Kidney epithelial cell (primary cell): ENCODE results near the gene WASL. TPM values are rescaled to one million over a fixed set of nuclear protein-coding genes. Genes with fewer than 3 reads are reported as not detected.

Experiments used
- DNase-seq: peaks from one replicate; pipeline ENCODE4 v3.0.0-alpha.2; 2010; ENCODE audit warnings: low read depth
- H3K27me3 ChIP-seq: 2 replicates; pipeline ENCODE4 v1.6.0; 2011; ENCODE audit warnings: low read length; ENCODE audit not compliant: control insufficient read depth, insufficient read depth
- H3K36me3 ChIP-seq: 2 replicates; pipeline ENCODE4 v1.5.1; 2011; ENCODE audit warnings: low read length; ENCODE audit not compliant: control insufficient read depth, insufficient read depth
- H3K4me3 ChIP-seq: 2 replicates; pipeline ENCODE4 v1.5.1; 2011; ENCODE audit warnings: low read depth, mild to moderate bottlenecking, control low read depth, low read length
- total RNA-seq: library from RNA; depleted of rRNA; stranded (reverse); fragments of >200 nt; gene quantifications from 2 replicates; pipeline ENCODE4 v1.2.3, GENCODE V29; 2015
- TF ChIP-seq, protein P1 (sequence below): IDR thresholded peaks from 2 replicates; pipeline ENCODE4 v1.5.1; 2011; ENCODE audit warnings: mild to moderate bottlenecking, moderate library complexity, low read length, control low read depth, inconsistent platforms; ENCODE audit not compliant: insufficient read depth, poor library complexity, severe bottlenecking

The WASL gene
- total RNA-seq, 1 donor from 2014 or later: 31.6 TPM

DNA sequence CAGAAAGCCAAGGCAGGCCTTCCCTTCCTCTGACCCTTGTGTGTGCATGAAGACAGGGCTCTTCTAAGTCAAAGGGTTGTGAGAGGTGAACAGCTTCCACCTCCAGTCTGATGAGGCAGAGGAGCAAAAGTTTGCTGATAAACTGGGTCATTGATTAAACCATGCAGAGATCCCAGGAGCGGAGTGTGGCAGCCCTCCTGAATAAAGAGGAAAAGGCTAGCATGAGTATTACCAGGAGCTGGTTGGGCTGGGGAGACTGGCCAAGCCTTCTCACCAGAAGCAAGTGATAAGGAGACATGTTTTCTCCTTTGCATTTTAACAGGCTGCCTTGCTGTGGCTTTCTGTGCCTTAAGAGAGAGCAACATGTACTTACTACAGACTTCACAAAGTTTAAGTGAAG lies 82.9 kb downstream of the WASL start:
- no peaks in the 10 kb centered on the region for H3K27me3 ChIP-seq
- no peaks in the 10 kb centered on the region for H3K36me3 ChIP-seq
- TF ChIP-seq, protein P1, sequence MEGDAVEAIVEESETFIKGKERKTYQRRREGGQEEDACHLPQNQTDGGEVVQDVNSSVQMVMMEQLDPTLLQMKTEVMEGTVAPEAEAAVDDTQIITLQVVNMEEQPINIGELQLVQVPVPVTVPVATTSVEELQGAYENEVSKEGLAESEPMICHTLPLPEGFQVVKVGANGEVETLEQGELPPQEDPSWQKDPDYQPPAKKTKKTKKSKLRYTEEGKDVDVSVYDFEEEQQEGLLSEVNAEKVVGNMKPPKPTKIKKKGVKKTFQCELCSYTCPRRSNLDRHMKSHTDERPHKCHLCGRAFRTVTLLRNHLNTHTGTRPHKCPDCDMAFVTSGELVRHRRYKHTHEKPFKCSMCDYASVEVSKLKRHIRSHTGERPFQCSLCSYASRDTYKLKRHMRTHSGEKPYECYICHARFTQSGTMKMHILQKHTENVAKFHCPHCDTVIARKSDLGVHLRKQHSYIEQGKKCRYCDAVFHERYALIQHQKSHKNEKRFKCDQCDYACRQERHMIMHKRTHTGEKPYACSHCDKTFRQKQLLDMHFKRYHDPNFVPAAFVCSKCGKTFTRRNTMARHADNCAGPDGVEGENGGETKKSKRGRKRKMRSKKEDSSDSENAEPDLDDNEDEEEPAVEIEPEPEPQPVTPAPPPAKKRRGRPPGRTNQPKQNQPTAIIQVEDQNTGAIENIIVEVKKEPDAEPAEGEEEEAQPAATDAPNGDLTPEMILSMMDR: no peak
- DNase-seq: no peak
- H3K4me3 ChIP-seq: no peak overlapping the region

DNA sequence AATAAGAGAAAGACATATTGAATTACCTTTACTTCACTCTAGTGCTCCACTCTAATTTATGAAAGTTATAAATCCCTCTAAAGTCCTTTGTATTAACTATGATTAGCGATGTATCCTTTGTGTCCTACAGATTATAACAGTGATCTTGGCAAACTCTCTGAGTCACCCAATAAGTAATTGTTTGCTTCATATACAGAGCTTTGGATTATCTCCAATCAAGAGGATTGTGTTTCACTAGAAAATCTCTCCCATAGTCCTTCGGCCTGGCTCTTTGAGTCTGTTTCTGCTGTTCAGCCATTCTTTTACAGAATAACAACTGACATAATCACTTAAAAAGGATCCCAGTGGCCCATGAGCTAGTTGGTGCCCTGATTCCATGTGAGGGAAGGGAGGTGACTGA lies 83.6 kb downstream of the WASL start:
- no peaks in the 10 kb centered on the region for H3K27me3 ChIP-seq
- DNase-seq: no peak
- H3K4me3 ChIP-seq: no peak overlapping the region
- H3K36me3 ChIP-seq: no peaks in the 10 kb centered on the region
- TF ChIP-seq, protein P1: no peak

DNA sequence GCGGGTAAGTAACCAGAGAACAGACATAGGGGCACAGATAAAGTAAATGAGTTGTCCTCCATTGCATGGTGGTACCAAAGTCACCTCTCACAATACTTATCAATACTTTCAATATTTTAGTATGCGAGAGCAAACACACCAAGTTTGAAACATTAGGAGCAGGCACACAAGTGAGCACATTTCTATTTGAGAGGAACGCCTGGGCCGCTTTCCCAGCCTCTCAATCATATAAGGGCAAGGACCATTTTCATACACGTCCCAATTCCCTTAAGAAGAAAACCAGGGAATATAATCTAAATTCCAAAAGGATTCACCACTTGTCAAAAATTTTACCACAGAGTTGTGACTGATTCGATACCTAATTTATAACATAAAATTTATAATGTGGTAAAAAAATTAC lies 85.6 kb downstream of the WASL start:
- DNase-seq: no peak

DNA sequence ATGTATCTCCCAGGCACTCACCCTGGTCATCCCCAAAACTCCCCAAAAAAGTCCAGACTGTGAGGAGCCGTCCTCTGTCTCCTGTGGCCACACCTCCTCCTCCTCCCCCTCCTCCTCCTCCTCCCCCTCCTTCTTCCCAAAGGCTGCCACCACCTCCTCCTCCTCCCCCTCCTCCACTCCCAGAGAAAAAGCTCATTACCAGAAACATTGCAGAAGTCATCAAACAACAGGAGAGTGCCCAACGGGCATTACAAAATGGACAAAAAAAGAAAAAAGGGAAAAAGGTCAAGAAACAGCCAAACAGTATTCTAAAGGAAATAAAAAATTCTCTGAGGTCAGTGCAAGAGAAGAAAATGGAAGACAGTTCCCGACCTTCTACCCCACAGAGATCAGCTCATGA lies 86.0 kb downstream of the WASL start:
- Histone ChIP-seq H3K4me3 (no peak overlapping the region), H3K27me3 (no peaks in the 10 kb centered on the region), H3K36me3 (no peaks in the 10 kb centered on the region)
- no peak for DNase-seq
- TF ChIP-seq, protein P1: no peak

More for the DNA sequence above, 85.6 kb downstream of the WASL start:
- no peaks in the 10 kb centered on the region for H3K36me3 ChIP-seq
- H3K27me3 ChIP-seq: no peaks in the 10 kb centered on the region
- TF ChIP-seq, protein P1: no peak
- no peak overlapping the region for H3K4me3 ChIP-seq

DNA sequence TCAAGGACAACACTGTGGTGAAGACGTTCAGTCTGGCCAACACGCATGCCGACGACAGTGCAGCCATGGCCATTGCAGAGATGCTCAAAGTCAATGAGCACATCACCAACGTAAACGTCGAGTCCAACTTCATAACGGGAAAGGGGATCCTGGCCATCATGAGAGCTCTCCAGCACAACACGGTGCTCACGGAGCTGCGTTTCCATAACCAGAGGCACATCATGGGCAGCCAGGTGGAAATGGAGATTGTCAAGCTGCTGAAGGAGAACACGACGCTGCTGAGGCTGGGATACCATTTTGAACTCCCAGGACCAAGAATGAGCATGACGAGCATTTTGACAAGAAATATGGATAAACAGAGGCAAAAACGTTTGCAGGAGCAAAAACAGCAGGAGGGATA lies 86.5 kb downstream of the WASL start:
- no peaks in the 10 kb centered on the region for H3K27me3 ChIP-seq
- no peak overlapping the region for H3K4me3 ChIP-seq
- no peaks in the 10 kb centered on the region for H3K36me3 ChIP-seq
- TF ChIP-seq, protein P1: no peak
- no peak for DNase-seq

DNA sequence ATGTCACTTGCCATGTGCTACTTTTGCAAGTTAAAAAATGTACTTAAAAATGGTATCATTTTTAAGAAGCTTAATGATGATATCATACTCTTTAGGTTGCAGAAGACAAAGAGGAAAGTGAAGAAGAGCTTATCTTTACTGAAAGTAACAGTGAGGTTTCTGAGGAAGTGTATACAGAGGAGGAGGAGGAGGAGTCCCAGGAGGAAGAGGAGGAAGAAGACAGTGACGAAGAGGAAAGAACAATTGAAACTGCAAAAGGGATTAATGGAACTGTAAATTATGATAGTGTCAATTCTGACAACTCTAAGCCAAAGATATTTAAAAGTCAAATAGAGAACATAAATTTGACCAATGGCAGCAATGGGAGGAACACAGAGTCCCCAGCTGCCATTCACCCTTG lies 87.0 kb downstream of the WASL start:
- Histone ChIP-seq H3K4me3 (no peak overlapping the region), H3K27me3 (no peaks in the 10 kb centered on the region), H3K36me3 (no peaks in the 10 kb centered on the region)
- no peak for DNase-seq
- TF ChIP-seq, protein P1: no peak
